Measurements from ENCODE around the gene SLC12A3. TPM values are rescaled to one million over a fixed set of nuclear protein-coding genes. Genes with fewer than 3 reads are reported as not detected.

SLC12A3 gene
- total RNA-seq, 4 donors from 2014 or later = not detected

DNA sequence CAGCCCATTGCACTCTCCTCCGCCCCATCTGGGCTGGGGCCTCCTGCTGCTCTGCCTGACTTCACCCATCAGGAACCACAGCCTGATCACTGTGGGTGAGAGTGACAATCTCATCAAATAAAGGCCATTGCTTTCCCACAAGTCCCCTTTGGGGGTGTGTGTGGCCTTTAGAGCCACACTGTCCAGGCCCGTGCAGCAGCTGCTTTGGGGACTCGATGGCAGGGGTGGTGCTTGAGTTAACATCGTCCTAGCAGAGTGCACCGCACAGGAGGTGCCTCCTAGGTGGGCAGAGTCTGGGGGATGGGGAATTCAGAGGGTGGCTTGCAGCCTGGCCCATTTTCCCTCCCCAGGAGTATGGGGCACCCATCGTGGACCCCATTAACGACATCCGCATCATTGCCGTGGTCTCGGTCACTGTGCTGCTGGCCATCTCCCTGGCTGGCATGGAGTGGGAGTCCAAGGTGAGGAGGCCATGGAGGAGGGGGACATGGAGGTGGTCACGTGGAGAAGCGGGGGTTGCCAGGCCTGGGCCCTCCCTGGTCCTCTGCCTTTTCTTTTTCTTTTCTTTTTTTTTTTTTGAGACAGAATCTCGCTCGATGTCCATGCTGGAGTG, 5.4 kb downstream of the SLC12A3 start:
- TF ChIP-seq, protein P1, sequence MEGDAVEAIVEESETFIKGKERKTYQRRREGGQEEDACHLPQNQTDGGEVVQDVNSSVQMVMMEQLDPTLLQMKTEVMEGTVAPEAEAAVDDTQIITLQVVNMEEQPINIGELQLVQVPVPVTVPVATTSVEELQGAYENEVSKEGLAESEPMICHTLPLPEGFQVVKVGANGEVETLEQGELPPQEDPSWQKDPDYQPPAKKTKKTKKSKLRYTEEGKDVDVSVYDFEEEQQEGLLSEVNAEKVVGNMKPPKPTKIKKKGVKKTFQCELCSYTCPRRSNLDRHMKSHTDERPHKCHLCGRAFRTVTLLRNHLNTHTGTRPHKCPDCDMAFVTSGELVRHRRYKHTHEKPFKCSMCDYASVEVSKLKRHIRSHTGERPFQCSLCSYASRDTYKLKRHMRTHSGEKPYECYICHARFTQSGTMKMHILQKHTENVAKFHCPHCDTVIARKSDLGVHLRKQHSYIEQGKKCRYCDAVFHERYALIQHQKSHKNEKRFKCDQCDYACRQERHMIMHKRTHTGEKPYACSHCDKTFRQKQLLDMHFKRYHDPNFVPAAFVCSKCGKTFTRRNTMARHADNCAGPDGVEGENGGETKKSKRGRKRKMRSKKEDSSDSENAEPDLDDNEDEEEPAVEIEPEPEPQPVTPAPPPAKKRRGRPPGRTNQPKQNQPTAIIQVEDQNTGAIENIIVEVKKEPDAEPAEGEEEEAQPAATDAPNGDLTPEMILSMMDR (IDR thresholded peaks at IDR 0.05; ENCODE audit: low read depth) = no peak

GRCh38 chr16:56871172-56871593, 6.2 kb downstream of the SLC12A3 start:
- TF ChIP-seq, protein P1 (IDR thresholded peaks at IDR 0.05; ENCODE audit: low read depth) = no peak

GRCh38 chr16:56872863-56873391, 7.9 kb downstream of the SLC12A3 start:
- TF ChIP-seq, protein P1 (IDR thresholded peaks at IDR 0.05; ENCODE audit: low read depth) = no peak

- TF ChIP-seq, protein P1 (IDR thresholded peaks at IDR 0.05; ENCODE audit: low read depth) = no peak
Measured at GRCh38 chr16:56874800-56875199, 9.8 kb downstream of the SLC12A3 start.

DNA sequence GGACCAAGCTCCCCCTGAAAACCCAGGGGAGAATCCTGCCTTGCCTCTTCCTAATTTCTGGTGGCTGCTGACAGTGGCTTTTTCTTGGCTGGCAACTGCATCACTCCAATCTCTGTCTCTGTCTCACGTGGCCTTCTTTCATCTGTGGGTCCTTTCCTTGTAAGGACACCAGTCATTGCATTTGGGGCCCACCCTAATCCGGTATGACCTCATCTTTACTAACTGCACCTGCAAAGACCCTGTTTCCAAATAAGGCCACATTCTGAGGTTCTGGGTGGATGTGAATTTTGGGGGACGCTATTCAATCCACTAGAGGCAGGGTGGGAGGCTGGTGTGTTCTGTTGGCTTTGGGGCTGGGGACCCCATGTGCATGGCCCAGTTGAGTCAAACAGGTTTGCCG, 11.0 kb downstream of the SLC12A3 start:
- TF ChIP-seq, protein P1 (IDR thresholded peaks at IDR 0.05; ENCODE audit: low read depth) = no peak

GRCh38 chr16:56877486-56878182, 12.6 kb downstream of the SLC12A3 start:
- TF ChIP-seq, protein P1 (IDR thresholded peaks at IDR 0.05; ENCODE audit: low read depth) = no peak

DNA sequence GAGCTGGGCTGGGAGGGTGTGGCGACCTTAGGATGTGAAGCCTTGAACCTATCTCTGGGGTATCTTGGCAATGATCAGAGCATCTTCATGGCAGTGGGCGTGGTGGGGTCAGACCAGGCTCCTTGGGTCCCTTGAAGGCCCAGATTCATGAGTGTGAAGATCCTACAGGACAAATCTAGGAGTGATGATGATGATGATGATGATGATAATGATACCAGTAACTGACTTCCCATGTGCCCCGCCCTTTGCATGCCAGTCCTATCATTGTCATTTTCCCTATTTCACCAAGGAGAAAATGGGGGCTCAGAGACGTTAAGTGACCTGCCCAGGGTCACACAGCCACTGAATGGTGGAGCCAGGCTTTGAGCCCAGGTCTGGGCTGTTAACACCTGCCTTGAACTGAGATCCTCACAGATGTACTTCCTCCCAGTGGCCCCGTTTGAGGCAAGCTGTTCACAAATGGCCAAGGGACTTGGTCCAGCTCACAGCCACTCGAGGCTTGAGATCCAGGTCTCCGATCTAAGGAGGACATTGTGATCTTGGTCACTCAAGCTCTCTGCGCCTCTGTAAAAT, 13.4 kb downstream of the SLC12A3 start:
- TF ChIP-seq, protein P1 (IDR thresholded peaks at IDR 0.05; ENCODE audit: low read depth) = no peak
